GM19239 (cell line): Measurements from ENCODE around the gene BCL11B.

Experiments used
- DNase-seq: peaks from one replicate; pipeline ENCODE4 v3.0.0; 2011; ENCODE audit warnings: low spot score; ENCODE audit not compliant: insufficient read length
- FAIRE-seq: peaks from 2 replicates; lab custom pipeline; 2011; peaks lifted over from hg19 to GRCh38; lab: Jason Lieb, UNC

Gene BCL11B

GRCh38 chr14:99148861-99149610 lies 123.0 kb downstream of the BCL11B start:
- DNase-seq (no peak), FAIRE-seq (no peak)

- no peak for DNase-seq
- no peak for FAIRE-seq
These were observed 123.9 kb downstream of the BCL11B start for GRCh38 chr14:99148131-99148530.

DNA sequence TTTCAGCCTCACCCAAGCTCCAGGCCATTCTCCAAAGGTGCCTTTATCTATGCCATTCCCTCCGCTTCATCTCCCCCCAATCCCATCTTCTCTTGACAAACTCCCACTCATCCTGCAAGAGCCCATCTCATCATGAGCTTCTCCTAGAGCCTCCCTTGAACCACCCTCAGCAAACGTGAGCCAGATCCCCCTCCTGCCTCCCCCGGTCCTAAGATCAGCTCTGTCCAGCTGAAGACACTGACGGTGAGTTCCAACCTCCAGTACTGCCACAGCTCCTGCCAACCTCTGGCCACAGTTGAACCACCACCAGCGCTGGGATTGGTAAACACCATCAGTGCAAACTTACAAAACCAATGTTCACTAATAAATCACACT lies 124.6 kb downstream of the BCL11B start:
- FAIRE-seq (no peak), DNase-seq (no peak)

DNA sequence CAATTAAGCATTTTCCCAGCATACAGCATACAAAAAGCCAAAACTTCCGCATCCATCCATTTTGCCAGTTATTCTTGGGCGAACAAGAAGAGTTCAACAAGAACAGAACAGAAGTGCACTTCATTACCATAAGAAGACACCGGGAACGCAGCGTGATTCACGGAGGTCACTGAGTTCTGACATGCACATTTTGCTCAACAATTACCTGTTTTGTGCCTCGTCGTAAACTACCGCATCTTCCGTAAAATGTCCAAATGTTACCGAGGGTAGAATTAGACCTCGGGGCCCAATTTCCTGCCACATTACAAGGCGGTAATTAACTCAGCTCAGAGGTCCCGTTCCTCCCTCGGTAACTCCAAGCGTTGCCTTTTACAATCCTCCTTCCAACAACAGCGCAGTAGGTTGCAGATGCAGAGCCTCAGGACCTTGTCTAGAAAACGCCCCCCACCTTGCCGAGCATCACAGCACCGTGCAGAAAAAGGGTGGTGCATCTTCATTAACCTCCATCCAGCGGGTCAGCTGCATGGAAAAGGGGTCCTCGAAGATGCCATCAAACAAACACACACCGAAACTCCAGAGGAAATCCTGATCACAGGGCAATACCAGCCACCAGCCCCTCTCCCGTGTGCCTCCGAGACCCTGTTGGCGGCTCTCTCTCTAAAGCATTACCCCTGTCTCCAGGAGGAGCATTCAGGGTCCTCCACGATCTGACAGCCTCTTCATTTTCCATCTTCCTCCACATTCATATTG lies 125.2 kb downstream of the BCL11B start:
- no peak for FAIRE-seq
- no peak for DNase-seq

- DNase-seq (no peak), FAIRE-seq (no peak)
These were observed 126.7 kb downstream of the BCL11B start for GRCh38 chr14:99145307-99145706.

- FAIRE-seq: no peak
- no peak for DNase-seq
These were observed 128.2 kb downstream of the BCL11B start for GRCh38 chr14:99143793-99144192.

GRCh38 chr14:99143126-99143525 lies 128.9 kb downstream of the BCL11B start:
- FAIRE-seq: no peak

DNA sequence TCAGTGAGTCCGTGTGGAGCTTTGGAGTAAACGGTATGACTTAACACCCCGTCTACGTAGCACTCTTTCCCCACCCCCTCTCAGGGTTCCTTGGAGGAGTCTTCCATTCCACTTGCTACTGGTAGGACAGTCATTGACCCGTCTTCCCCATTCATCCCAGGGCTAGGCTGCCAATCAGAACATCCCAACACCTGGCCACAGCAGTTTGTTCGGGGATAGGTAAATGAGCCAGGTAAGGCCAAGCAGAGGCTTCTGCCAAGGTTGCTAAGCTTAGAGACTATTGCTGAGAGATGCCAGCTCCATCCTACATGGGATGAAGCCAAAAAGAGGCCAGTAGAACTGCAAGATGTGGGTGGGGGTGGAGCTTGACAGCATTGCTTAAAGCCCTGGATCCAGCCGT lies 130.8 kb downstream of the BCL11B start:
- FAIRE-seq: no peak
- DNase-seq: no peak

More at GRCh38 chr14:99143126-99143525, 128.9 kb downstream of the BCL11B start:
- no peak for DNase-seq

DNA sequence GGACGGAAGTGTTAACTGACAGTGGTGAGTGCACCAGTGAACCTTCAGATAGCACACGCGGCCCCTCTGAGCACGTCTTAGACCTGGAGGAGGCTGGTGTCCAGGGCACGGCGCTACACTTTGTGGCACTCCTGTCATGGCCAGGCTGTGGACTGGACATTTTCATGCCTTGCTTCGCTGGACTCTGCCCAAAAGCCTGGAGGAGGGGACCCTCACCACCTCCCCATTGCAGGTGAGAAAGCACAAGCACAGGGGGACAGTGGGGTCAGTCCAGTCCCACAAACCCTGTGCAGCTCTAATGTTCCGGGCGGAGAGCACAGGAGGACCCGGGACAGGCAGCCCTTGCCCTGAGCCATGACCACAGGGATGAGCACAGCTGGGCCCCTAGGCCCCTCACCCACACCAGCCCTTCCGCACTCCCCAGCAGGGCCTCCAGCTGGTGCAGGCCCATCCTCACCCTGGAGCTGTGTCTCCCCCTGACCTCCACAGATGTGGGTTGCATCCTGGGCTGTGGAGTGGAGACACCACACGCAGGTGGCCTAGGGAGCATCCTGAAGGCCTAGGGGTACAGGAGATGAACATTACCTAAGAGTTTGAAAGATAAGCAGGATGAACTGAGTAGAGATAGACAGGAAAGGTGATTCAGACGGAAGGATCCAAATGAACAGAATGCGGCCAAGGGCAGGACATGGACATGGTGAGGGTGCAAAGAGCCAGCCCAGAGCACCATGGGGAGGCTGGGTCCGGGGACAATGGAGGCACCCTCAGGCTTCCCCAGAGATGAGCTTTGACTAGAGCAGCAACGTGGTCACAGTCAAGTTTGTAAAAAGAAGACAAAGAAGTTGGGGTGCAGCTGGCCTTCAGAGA lies 132.8 kb downstream of the BCL11B start:
- FAIRE-seq: no peak
- no peak for DNase-seq

- DNase-seq (no peak), FAIRE-seq (no peak)
These were observed 134.0 kb downstream of the BCL11B start for GRCh38 chr14:99137913-99138571.

GRCh38 chr14:99137001-99137700 lies 134.8 kb downstream of the BCL11B start:
- FAIRE-seq: no peak
- no peak for DNase-seq

DNA sequence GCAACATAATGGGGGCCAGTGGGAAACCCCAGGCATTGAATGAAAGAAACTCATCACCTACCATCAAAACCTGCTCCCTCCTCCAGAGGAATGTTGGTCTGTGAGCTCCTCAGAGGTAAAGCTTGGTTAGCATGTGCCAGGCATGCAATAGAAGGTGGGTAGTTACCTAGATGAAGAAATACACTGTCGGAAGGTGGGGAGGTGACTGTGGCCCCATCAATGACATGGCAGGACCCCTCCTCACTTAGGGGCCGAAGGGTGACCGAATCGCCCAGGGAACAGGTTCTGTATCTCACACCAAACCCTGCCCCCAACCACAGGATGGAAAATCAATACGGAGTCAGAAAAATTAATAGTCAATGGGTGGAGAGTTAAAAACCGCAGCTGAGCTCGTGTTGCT lies 135.6 kb downstream of the BCL11B start:
- DNase-seq (no peak), FAIRE-seq (no peak)

GRCh38 chr14:99136047-99136400 lies 136.0 kb downstream of the BCL11B start:
- FAIRE-seq (no peak), DNase-seq (no peak)

GRCh38 chr14:99134516-99135046 lies 137.4 kb downstream of the BCL11B start:
- DNase-seq: no peak
- no peak for FAIRE-seq

DNA sequence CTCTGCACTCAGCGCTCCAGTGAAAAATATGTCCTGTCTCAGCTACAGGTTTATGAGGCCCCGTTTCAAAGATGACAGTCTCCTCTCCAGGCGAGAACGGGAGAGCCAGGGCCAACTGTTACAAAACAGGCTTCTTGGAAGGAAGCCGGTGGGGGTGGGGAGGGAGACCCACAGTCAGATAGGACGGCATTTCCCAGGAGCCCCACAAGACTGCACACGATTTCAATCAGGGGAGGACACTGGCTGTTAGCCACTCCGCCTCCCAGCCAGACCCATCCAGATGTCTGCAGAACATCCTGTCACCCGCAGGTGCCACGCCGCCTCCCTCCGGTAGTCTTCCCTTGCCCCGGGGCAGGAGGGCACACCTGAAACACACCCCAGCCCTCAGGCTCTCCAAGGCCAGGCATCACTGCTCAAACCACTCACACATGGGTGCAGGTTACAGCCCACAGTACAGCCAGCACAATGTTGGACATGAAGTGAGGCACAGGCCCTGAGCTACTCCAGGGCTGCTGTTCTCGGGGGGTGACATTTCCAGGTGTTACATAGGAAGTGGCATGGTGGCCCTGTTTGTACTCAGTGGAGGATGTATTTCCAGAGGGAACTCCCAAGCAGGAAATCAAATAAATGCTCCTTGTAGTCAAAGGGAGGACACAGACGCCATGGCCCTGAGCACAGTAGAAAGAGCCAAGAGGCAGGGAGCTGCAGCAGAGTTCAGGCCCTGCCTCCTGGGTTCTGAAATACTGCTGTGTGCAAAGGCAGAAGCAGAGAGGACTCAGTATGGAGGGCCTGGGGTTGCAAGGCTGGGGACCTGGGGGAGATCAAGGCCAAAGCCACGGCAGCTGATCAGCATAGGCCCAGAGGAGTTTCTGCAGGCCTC lies 138.1 kb downstream of the BCL11B start:
- DNase-seq (no peak), FAIRE-seq (no peak)

DNA sequence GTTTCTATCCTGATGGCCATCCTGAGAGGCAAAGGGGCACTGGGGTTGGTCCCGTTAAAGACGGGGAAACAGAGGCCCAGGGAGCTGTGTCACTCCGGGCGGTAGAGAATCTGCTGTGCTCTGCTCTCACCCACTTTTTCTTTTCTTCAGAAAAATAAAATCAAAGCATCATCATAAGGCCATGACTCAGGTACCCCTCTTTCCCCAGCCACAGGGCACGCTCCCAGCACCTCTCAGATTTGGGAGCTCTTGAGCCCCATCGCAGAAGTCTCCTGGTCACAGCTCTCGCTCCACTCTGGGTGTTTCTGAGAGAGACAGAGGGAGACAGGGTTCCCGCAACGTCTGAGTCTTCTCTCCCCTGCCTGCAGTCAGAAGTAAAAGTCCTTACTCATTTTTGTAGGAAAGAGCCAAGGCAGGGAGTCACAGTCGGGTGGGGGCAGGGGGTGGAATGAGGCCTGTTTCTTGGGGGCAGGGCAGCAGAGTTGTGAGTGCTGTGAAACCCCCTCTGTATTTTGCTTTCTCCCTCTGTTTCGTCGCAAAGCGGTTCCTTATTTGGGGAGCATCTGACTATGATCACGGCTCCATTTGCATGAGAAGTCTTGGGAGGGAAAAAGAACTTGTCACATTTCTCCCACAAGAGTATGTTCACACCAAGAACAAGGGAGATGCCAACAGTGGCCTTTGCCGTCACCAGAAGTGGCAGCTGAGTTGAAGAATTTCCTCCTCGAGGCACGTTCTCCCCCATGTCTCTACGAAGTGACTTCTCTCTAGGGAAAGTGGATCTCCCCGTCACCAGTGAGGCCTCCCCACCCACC lies 139.0 kb downstream of the BCL11B start:
- FAIRE-seq: no peak

DNA sequence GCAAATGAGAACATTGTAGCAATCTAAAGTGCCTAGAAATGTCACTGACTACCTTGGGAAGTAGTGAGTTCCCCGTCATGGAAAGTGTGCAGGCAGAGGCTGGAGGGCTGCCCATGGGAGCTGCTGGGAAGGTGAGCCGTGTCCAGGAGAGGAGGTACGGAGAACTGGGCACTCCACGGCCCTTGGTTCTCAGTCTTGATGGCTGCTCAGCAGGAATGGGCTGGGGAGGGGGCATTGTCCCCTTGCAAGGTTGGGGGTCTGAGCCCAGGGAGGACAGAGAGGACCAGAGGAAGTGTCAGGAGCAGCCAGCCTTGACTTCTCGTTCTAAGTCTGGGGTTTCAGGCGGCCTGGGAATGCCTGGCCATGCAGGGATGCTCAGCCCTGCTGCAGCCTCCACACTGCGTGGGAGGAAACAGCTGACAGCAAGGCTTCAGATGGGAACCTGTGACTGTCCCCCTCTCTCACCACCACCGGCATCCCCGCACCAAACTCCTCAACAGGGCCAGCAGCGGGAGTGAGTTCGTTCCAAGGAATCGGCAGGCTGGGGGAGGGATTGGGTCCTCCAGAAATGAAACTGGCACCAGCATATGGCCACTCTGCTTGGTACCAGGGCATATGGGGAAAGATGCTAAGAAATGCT lies 140.2 kb downstream of the BCL11B start:
- DNase-seq (no peak), FAIRE-seq (no peak)

More for the DNA sequence above, 139.0 kb downstream of the BCL11B start:
- no peak for DNase-seq
